AG04449 (cell line): ENCODE results near the gene TM9SF2.

Source experiments
- CTCF ChIA-PET: fragments of 350-600 bp; formaldehyde crosslinking; extraction: SDS; loops from one replicate; lab custom pipeline; 2021; ENCODE audit warnings: antibody characterized with exemption; lab: Yijun Ruan, JAX
- POLR2A ChIA-PET: fragments of 400-600, 350-600 bp; formaldehyde crosslinking; extraction: SDS; loops from one replicate; lab custom pipeline; 2020; ENCODE audit warnings: antibody characterized with exemption, inconsistent platforms; lab: Yijun Ruan, JAX
- DNase-seq: peaks from one replicate; pipeline ENCODE4 v3.0.0-alpha.2; 2010; ENCODE audit warnings: low read depth, low spot score
- H3K4me3 ChIP-seq: 2 replicates; pipeline ENCODE4 v1.5.1; 2011; ENCODE audit warnings: low read depth, mild to moderate bottlenecking, control low read depth, low read length
- CTCF ChIP-seq: IDR thresholded peaks from one replicate; pipeline ENCODE4 v1.5.1; 2011; ENCODE audit warnings: mild to moderate bottlenecking, moderate library complexity, low read length, control low read depth, inconsistent platforms; ENCODE audit not compliant: insufficient read depth; ENCODE audit errors: missing control alignments

TM9SF2 gene

GRCh38 chr13:99575376-99576120 is 74.3 kb downstream of the TM9SF2 start:
- no peak for DNase-seq
- POLR2A ChIA-PET: no interaction called here
- no peak for TF ChIP-seq CTCF
- H3K4me3 ChIP-seq: no peak overlapping the region
- CTCF ChIA-PET: no interaction called here

GRCh38 chr13:99577934-99578917 is 77.0 kb downstream of the TM9SF2 start:
- no peak for DNase-seq
- no peak for TF ChIP-seq CTCF
- POLR2A ChIA-PET: no interaction called here
- H3K4me3 ChIP-seq: no peak overlapping the region
- CTCF ChIA-PET: interaction anchor here (0.6 to 1.4 kb wide), 4 partner anchors 9 to 34 kb away, joined by 3 to 5 read pairs (median 4); no protein-coding TSS in a partner anchor

- ChIA-PET POLR2A (no interaction called here), CTCF (interaction anchor here (1.3 to 1.5 kb wide), 2 partner anchors 13 to 16 kb away, joined by 4 to 5 read pairs; no protein-coding TSS in a partner anchor)
- DNase-seq: no peak
- TF ChIP-seq CTCF: no peak
- no peak overlapping the region for H3K4me3 ChIP-seq
Measured at GRCh38 chr13:99580500-99581268, 79.4 kb downstream of the TM9SF2 start.

- CTCF ChIA-PET: no interaction called here
- TF ChIP-seq CTCF: no peak
Measured at GRCh38 chr13:99582511-99582910, 81.2 kb downstream of the TM9SF2 start.

GRCh38 chr13:99585609-99586008 is 84.3 kb downstream of the TM9SF2 start:
- no peak for TF ChIP-seq CTCF
- ChIA-PET POLR2A (no interaction called here), CTCF (no interaction called here)
- no peak overlapping the region for H3K4me3 ChIP-seq
- DNase-seq: no peak

More at GRCh38 chr13:99582511-99582910, 81.2 kb downstream of the TM9SF2 start:
- DNase-seq: no peak
- no peak overlapping the region for H3K4me3 ChIP-seq
- POLR2A ChIA-PET: no interaction called here
